OCI-LY1 (cell line): Measurements from ENCODE around the gene CAMTA1.

Experiments
- H2AFZ ChIP-seq: fragments of 200-600 bp; sonication (generic), shearing (Covaris generic); 2 replicates; pipeline ENCODE4 v1.6.0; 2014; ENCODE audit warnings: antibody characterized with exemption, mild to moderate bottlenecking, low read length
- H3F3A ChIP-seq: fragments of 200-600 bp; sonication (generic), shearing (Covaris generic); 2 replicates; pipeline ENCODE4 v1.6.0; 2014; ENCODE audit warnings: mild to moderate bottlenecking, antibody characterized with exemption, low read length, moderate library complexity; ENCODE audit not compliant: insufficient read depth
- H3K27ac ChIP-seq: fragments of 200-600 bp; sonication (generic); 2 replicates; pipeline ENCODE4 v1.5.1; 2014; ENCODE audit warnings: low read length, mixed run types, mild to moderate bottlenecking, low read depth; ENCODE audit not compliant: poor library complexity, severe bottlenecking
- H3K27me3 ChIP-seq: fragments of 200-600 bp; sonication (generic); 2 replicates; pipeline ENCODE4 v1.6.0; 2014; ENCODE audit warnings: antibody characterized with exemption, mild to moderate bottlenecking, low read length, moderate library complexity; ENCODE audit not compliant: insufficient read depth
- H3K36me3 ChIP-seq: fragments of 200-600 bp; sonication (generic); 2 replicates; pipeline ENCODE4 v1.6.1; 2014; ENCODE audit warnings: mild to moderate bottlenecking, antibody characterized with exemption, low read length, moderate library complexity, mixed read lengths; ENCODE audit not compliant: insufficient read depth
- H3K4me1 ChIP-seq: fragments of 200-600 bp; sonication (generic); 2 replicates; pipeline ENCODE4 v1.5.1; 2014; ENCODE audit warnings: mild to moderate bottlenecking, low read length, moderate library complexity; ENCODE audit not compliant: insufficient read depth, severe bottlenecking
- H3K4me2 ChIP-seq: fragments of 200-600 bp; sonication (generic), shearing (Covaris generic); 2 replicates; pipeline ENCODE4 v1.6.1; 2014; ENCODE audit warnings: low read length
- H3K4me3 ChIP-seq: fragments of 200-600 bp; sonication (generic); 2 replicates; pipeline ENCODE4 v1.5.1; 2014; ENCODE audit warnings: low read length, low read depth, mild to moderate bottlenecking, mixed read lengths; ENCODE audit not compliant: poor library complexity, severe bottlenecking
- H3K79me2 ChIP-seq: fragments of 200-600 bp; shearing (Covaris generic); 2 replicates; pipeline ENCODE4 v1.6.1; 2016; ENCODE audit warnings: mixed run types, low read length, mixed read lengths; ENCODE audit not compliant: insufficient read depth
- H3K9ac ChIP-seq: fragments of 200-600 bp; sonication (generic), shearing (Covaris generic); 2 replicates; pipeline ENCODE4 v1.6.1; 2014; ENCODE audit warnings: mild to moderate bottlenecking, low read length, mixed read lengths
- H3K9me2 ChIP-seq: fragments of 200-600 bp; sonication (generic), shearing (Covaris generic); 2 replicates; pipeline ENCODE4 v1.6.1; 2014; ENCODE audit warnings: low read depth, mild to moderate bottlenecking, low read length, mixed read lengths
- H3K9me3 ChIP-seq: fragments of 200-600 bp; shearing (Covaris generic); 2 replicates; pipeline ENCODE4 v1.6.1; 2014; ENCODE audit warnings: low read length, mixed read lengths
- H4K20me1 ChIP-seq: fragments of 200-600 bp; sonication (generic), shearing (Covaris generic); 2 replicates; pipeline ENCODE4 v1.6.0; 2016; ENCODE audit warnings: mild to moderate bottlenecking, low read length; ENCODE audit not compliant: insufficient read depth
- EZH2 ChIP-seq: fragments of 200-600 bp; sonication (generic), shearing (Covaris generic); IDR thresholded peaks from 2 replicates; pipeline ENCODE4 v1.8.0; 2017; ENCODE audit warnings: borderline replicate concordance, mixed run types, mild to moderate bottlenecking, antibody characterized with exemption, low read length, moderate library complexity, mixed read lengths
- TF ChIP-seq, protein P1 (sequence below): fragments of 200-600 bp; sonication (generic), shearing (Covaris generic); IDR thresholded peaks from 2 replicates; pipeline ENCODE4 v1.5.1; 2017; ENCODE audit warnings: mild to moderate bottlenecking, antibody characterized with exemption, low read length, moderate library complexity, mixed read lengths

The CAMTA1 gene

GRCh38 chr1:7568901-7569524, 783.8 kb downstream of the CAMTA1 start:
- H3K4me1 ChIP-seq: no peaks in the 10 kb centered on the region
- no peak overlapping the region for H3K4me3 ChIP-seq
- no peaks in the 10 kb centered on the region for H3K79me2 ChIP-seq
- no peaks in the 10 kb centered on the region for H3K9me3 ChIP-seq
- no peak overlapping the region for H3K27ac ChIP-seq
- TF ChIP-seq, protein P1, sequence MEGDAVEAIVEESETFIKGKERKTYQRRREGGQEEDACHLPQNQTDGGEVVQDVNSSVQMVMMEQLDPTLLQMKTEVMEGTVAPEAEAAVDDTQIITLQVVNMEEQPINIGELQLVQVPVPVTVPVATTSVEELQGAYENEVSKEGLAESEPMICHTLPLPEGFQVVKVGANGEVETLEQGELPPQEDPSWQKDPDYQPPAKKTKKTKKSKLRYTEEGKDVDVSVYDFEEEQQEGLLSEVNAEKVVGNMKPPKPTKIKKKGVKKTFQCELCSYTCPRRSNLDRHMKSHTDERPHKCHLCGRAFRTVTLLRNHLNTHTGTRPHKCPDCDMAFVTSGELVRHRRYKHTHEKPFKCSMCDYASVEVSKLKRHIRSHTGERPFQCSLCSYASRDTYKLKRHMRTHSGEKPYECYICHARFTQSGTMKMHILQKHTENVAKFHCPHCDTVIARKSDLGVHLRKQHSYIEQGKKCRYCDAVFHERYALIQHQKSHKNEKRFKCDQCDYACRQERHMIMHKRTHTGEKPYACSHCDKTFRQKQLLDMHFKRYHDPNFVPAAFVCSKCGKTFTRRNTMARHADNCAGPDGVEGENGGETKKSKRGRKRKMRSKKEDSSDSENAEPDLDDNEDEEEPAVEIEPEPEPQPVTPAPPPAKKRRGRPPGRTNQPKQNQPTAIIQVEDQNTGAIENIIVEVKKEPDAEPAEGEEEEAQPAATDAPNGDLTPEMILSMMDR: no peak
- TF ChIP-seq EZH2: no peak
- no peaks in the 10 kb centered on the region for H4K20me1 ChIP-seq
- no peak overlapping the region for H3K4me2 ChIP-seq
- H3K27me3 ChIP-seq: no peaks in the 10 kb centered on the region
- no peak overlapping the region for H2AFZ ChIP-seq
- no peak overlapping the region for H3K9ac ChIP-seq
- H3K9me2 ChIP-seq: no peaks in the 10 kb centered on the region
- no peaks in the 10 kb centered on the region for H3F3A ChIP-seq
- no peaks in the 10 kb centered on the region for H3K36me3 ChIP-seq

GRCh38 chr1:7570311-7570710, 785.1 kb downstream of the CAMTA1 start:
- Histone ChIP-seq H3K4me1 (no peaks in the 10 kb centered on the region), H2AFZ (no peak overlapping the region), H3K9me2 (no peaks in the 10 kb centered on the region), H3K9ac (no peak overlapping the region), H3F3A (no peaks in the 10 kb centered on the region), H3K27me3 (no peaks in the 10 kb centered on the region), H4K20me1 (no peaks in the 10 kb centered on the region), H3K27ac (no peak overlapping the region), H3K79me2 (no peaks in the 10 kb centered on the region), H3K36me3 (no peaks in the 10 kb centered on the region), H3K4me2 (no peak overlapping the region), H3K4me3 (no peak overlapping the region), H3K9me3 (no peaks in the 10 kb centered on the region)
- no peak for TF ChIP-seq EZH2
- TF ChIP-seq, protein P1: no peak

DNA sequence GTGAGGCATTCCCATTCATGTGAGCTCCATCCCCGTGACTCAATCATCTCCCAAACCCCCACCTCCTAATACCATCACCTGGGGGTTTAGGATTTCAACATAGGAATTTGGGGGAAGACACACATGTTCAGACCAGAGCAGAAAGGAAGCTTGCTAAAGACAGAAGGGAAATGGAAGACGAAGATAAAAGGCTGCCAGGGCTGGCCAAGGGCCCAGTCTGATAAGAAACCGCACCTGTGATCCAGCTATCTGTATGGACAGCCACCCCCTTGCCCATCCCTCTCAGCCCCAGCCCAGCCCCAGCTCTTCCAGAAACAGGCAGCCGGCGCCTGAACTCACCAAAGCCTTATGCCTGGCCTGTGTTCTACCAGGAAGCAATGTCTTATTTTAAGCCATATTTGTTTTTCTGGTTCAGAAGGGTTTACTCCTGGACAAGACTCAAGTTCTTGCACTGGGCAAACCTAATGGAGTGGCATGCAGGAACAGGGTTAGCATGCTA, 787.4 kb downstream of the CAMTA1 start:
- Histone ChIP-seq H3K9ac (no peak overlapping the region), H3K4me1 (no peaks in the 10 kb centered on the region), H3K79me2 (no peaks in the 10 kb centered on the region), H2AFZ (no peak overlapping the region), H3K36me3 (no peaks in the 10 kb centered on the region), H3K9me3 (no peaks in the 10 kb centered on the region), H3K27ac (no peak overlapping the region), H3K4me2 (no peak overlapping the region), H3K9me2 (no peaks in the 10 kb centered on the region), H3F3A (no peaks in the 10 kb centered on the region), H3K4me3 (no peak overlapping the region), H3K27me3 (no peaks in the 10 kb centered on the region), H4K20me1 (no peaks in the 10 kb centered on the region)
- no peak for TF ChIP-seq EZH2
- TF ChIP-seq, protein P1: no peak
